Neural crest cell (in vitro differentiated cells): ENCODE measurements around the gene ZAR1L. TPM values are rescaled to one million over a fixed set of nuclear protein-coding genes. Genes with fewer than 3 reads are reported as not detected.
A peak's percentile ranks its signal among the peaks of the same experiment; 100 is the strongest.

Experiments
- DNase-seq: peaks from one replicate; pipeline ENCODE4 v3.0.0; 2021; ENCODE audit warnings: low read depth, mixed read lengths, low spot score
- H3K27ac Mint-ChIP-seq: one replicate; pipeline ENCODE4 v1.8.0; 2021; ENCODE audit warnings: mild to moderate bottlenecking, mixed read lengths; ENCODE audit not compliant: unreplicated experiment
- H3K27me3 Mint-ChIP-seq: 2 replicates; pipeline ENCODE4 v1.8.0; 2021; ENCODE audit warnings: low read depth, mild to moderate bottlenecking, mixed read lengths
- H3K36me3 Mint-ChIP-seq: 2 replicates; pipeline ENCODE4 v1.8.0; 2021; ENCODE audit warnings: low read depth, mild to moderate bottlenecking, mixed read lengths
- H3K4me1 Mint-ChIP-seq: 2 replicates; pipeline ENCODE4 v1.8.0; 2021; ENCODE audit warnings: mixed read lengths
- H3K4me3 Mint-ChIP-seq: one replicate; pipeline ENCODE4 v1.8.0; 2021; ENCODE audit warnings: mild to moderate bottlenecking, mixed read lengths
- H3K9me3 Mint-ChIP-seq: 2 replicates; pipeline ENCODE4 v1.8.0; 2021; ENCODE audit warnings: mixed read lengths
- CTCF ChIP-seq: fragments of 200-600 bp; sonication (generic); conservative IDR thresholded peaks from 2 replicates; pipeline ENCODE4 v1.5.0; 2021; ENCODE audit warnings: antibody characterized with exemption, mild to moderate bottlenecking
- total RNA-seq: library from RNA; stranded (reverse); gene quantifications from 2 replicates; pipeline ENCODE4 v1.2.1, GENCODE V29; 2021

The ZAR1L gene
- total RNA-seq, 1 donor from 2014 or later = 0.26 TPM

GRCh38 chr13:32317716-32318465 lies 2.7 kb upstream of the ZAR1L start:
- no peak for DNase-seq
- peaks cover 26% of the 10 kb centered on the region for H3K4me1 Mint-ChIP-seq
- TF ChIP-seq CTCF = no peak
- H3K4me3 Mint-ChIP-seq = peak overlapping the region; percentile 53
- H3K36me3 Mint-ChIP-seq = peaks cover 22% of the 10 kb centered on the region
- peaks cover 2% of the 10 kb centered on the region for H3K9me3 Mint-ChIP-seq
- no peak overlapping the region for H3K27ac Mint-ChIP-seq
- no peaks in the 10 kb centered on the region for H3K27me3 Mint-ChIP-seq

- H3K36me3 Mint-ChIP-seq = peaks cover 14% of the 10 kb centered on the region
- no peaks in the 10 kb centered on the region for H3K9me3 Mint-ChIP-seq
- DNase-seq = no peak
- peak overlapping the region; percentile 99 for H3K27ac Mint-ChIP-seq
- TF ChIP-seq CTCF = no peak
- H3K27me3 Mint-ChIP-seq = no peaks in the 10 kb centered on the region
- H3K4me3 Mint-ChIP-seq = peak overlapping the region; percentile 97
- peaks cover 26% of the 10 kb centered on the region for H3K4me1 Mint-ChIP-seq
These were observed 1.3 kb upstream of the ZAR1L start for GRCh38 chr13:32316501-32316900.

GRCh38 chr13:32316028-32316339 lies 821 bp upstream of the ZAR1L start:
- peak overlapping the region; percentile 97 for H3K4me3 Mint-ChIP-seq
- peaks cover 11% of the 10 kb centered on the region for H3K36me3 Mint-ChIP-seq
- TF ChIP-seq CTCF = no peak
- H3K4me1 Mint-ChIP-seq = peaks cover 26% of the 10 kb centered on the region
- DNase-seq = no peak
- no peaks in the 10 kb centered on the region for H3K9me3 Mint-ChIP-seq
- no peaks in the 10 kb centered on the region for H3K27me3 Mint-ChIP-seq
- H3K27ac Mint-ChIP-seq = peak overlapping the region; percentile 99

- Mint-ChIP-seq H3K36me3 (peaks cover 2% of the 10 kb centered on the region), H3K27ac (peak overlapping the region; percentile 99), H3K9me3 (no peaks in the 10 kb centered on the region), H3K27me3 (no peaks in the 10 kb centered on the region), H3K4me3 (peak overlapping the region; percentile 97), H3K4me1 (peaks cover 22% of the 10 kb centered on the region)
- no peak for TF ChIP-seq CTCF
- DNase-seq = no peak
These were observed 609 bp downstream of the ZAR1L start for GRCh38 chr13:32314271-32315237.

- no peaks in the 10 kb centered on the region for H3K36me3 Mint-ChIP-seq
- H3K27ac Mint-ChIP-seq = no peak overlapping the region
- H3K4me3 Mint-ChIP-seq = no peak overlapping the region
- no peak for TF ChIP-seq CTCF
- no peaks in the 10 kb centered on the region for H3K9me3 Mint-ChIP-seq
- no peaks in the 10 kb centered on the region for H3K27me3 Mint-ChIP-seq
- H3K4me1 Mint-ChIP-seq = peaks cover 17% of the 10 kb centered on the region
- DNase-seq = no peak
These were observed 3.8 kb downstream of the ZAR1L start for GRCh38 chr13:32311188-32311897.
